GM23338 (cell line): Measurements from ENCODE around the gene CNTN1. TPM values are rescaled to one million over a fixed set of nuclear protein-coding genes. Genes with fewer than 3 reads are reported as not detected.

ENCODE experiments used
- ATAC-seq: fragments of 200-7000 bp; cut with Tn5 transposase; 3 replicates; pipeline ENCODE4 v1.9.1; 2020
- DNase-seq: peaks from one replicate; pipeline ENCODE4 v3.0.0-alpha.2; 2015; ENCODE audit warnings: low spot score
- H2AFZ ChIP-seq: fragments of 200-600 bp; sonication (generic); 2 replicates; pipeline ENCODE4 v1.8.0; 2016; ENCODE audit warnings: antibody characterized with exemption, mild to moderate bottlenecking, moderate library complexity
- H3F3A ChIP-seq: fragments of 200-600 bp; sonication (generic); replicated peaks from 2 replicates; pipeline ENCODE4 v1.8.0; 2017; ENCODE audit warnings: antibody characterized with exemption, mixed run types, low read depth
- H3K27ac ChIP-seq: fragments of 200-600 bp; sonication (generic); 2 replicates; pipeline ENCODE4 v1.6.1; 2016; ENCODE audit warnings: low read depth
- H3K27me3 ChIP-seq: fragments of 200-600 bp; sonication (generic); 2 replicates; pipeline ENCODE4 v1.8.0; 2016; ENCODE audit warnings: mild to moderate bottlenecking, mixed run types, moderate library complexity; ENCODE audit not compliant: insufficient read depth
- H3K36me3 ChIP-seq: fragments of 200-600 bp; sonication (generic); 2 replicates; pipeline ENCODE4 v1.8.0; 2016; ENCODE audit warnings: mild to moderate bottlenecking; ENCODE audit not compliant: insufficient read depth
- H3K4me1 ChIP-seq: fragments of 200-600 bp; sonication (generic); 2 replicates; pipeline ENCODE4 v1.8.0; 2016; ENCODE audit warnings: mild to moderate bottlenecking, moderate library complexity; ENCODE audit not compliant: insufficient read depth
- H3K4me2 ChIP-seq: fragments of 200-600 bp; sonication (generic); 2 replicates; pipeline ENCODE4 v1.7.1; 2017; ENCODE audit warnings: mixed run types
- H3K4me3 ChIP-seq: fragments of 200-600 bp; sonication (generic); 2 replicates; pipeline ENCODE4 v1.6.1; 2016; ENCODE audit warnings: mixed run types
- H3K79me2 ChIP-seq: fragments of 200-600 bp; sonication (generic); replicated peaks from 2 replicates; pipeline ENCODE4 v1.8.0; 2017; ENCODE audit warnings: mild to moderate bottlenecking; ENCODE audit not compliant: insufficient read depth
- H3K9me2 ChIP-seq: fragments of 200-600 bp; sonication (generic); 2 replicates; pipeline ENCODE4 v1.8.0; 2017; ENCODE audit not compliant: insufficient read depth
- H4K20me1 ChIP-seq: fragments of 200-600 bp; sonication (generic); replicated peaks from 2 replicates; pipeline ENCODE4 v1.8.0; 2017; ENCODE audit warnings: mild to moderate bottlenecking; ENCODE audit not compliant: insufficient read depth
- H3K27ac Mint-ChIP-seq: 2 replicates; pipeline ENCODE4 v1.8.0; 2020; ENCODE audit warnings: inconsistent platforms, mild to moderate bottlenecking, moderate library complexity, mixed read lengths
- H3K27me3 Mint-ChIP-seq: 3 replicates; pipeline ENCODE4 v1.8.0; 2022; ENCODE audit warnings: low read depth, mild to moderate bottlenecking, moderate library complexity, mixed read lengths, inconsistent platforms; ENCODE audit not compliant: insufficient read depth, poor library complexity
- H3K36me3 Mint-ChIP-seq: 3 replicates; pipeline ENCODE4 v1.8.0; 2021; ENCODE audit warnings: low read depth, mild to moderate bottlenecking, inconsistent platforms, moderate library complexity, mixed read lengths
- H3K4me1 Mint-ChIP-seq: 3 replicates; pipeline ENCODE4 v1.8.0; 2020; ENCODE audit warnings: mild to moderate bottlenecking, inconsistent platforms, mixed read lengths
- H3K4me3 Mint-ChIP-seq: 3 replicates; pipeline ENCODE4 v1.8.0; 2021; ENCODE audit warnings: moderate library complexity, mild to moderate bottlenecking, inconsistent platforms, mixed read lengths
- H3K9me3 Mint-ChIP-seq: 3 replicates; pipeline ENCODE4 v1.8.0; 2020; ENCODE audit warnings: moderate library complexity, mild to moderate bottlenecking, inconsistent platforms, mixed read lengths
- CREB1 ChIP-seq: fragments of 250-450 bp; sonication (Bioruptor Pico); IDR thresholded peaks from 2 replicates; pipeline ENCODE4 v1.5.0; 2020; ENCODE audit warnings: low read depth, mild to moderate bottlenecking, moderate library complexity
- CTCF ChIP-seq, 2 experiments: fragments of 200-600 bp in 1 of 2; sonication (generic) in 1 of 2; conservative IDR thresholded peaks; 2 replicates each; pipeline versions ENCODE4 v1.5.1 to v1.6.1; 2016 to 2017; ENCODE audit warnings: antibody characterized with exemption in 2 of 2, low read depth in 2 of 2, mild to moderate bottlenecking in 2 of 2, moderate library complexity in 1 of 2
- EZH2 ChIP-seq: fragments of 200-600 bp; sonication (generic); IDR thresholded peaks from one replicate; pipeline ENCODE4 v1.8.0; 2017; ENCODE audit warnings: antibody characterized with exemption, mild to moderate bottlenecking, low read depth; ENCODE audit not compliant: unreplicated experiment
- EZH2phosphoT487 ChIP-seq: fragments of 200-600 bp; sonication (generic); IDR thresholded peaks from one replicate; pipeline ENCODE4 v1.8.1; 2018; ENCODE audit warnings: antibody characterized with exemption; ENCODE audit not compliant: unreplicated experiment
- JUNB ChIP-seq: IDR thresholded peaks from one replicate; pipeline ENCODE4 v1.6.1; 2016; ENCODE audit warnings: antibody characterized with exemption; ENCODE audit not compliant: unreplicated experiment
- POLR2AphosphoS5 ChIP-seq: IDR thresholded peaks from 2 replicates; pipeline ENCODE4 v1.6.1; 2016; ENCODE audit warnings: antibody characterized with exemption, low read depth
- REST ChIP-seq: IDR thresholded peaks from one replicate; pipeline ENCODE4 v1.6.1; 2018; ENCODE audit warnings: antibody characterized with exemption; ENCODE audit not compliant: unreplicated experiment
- ZNF114 ChIP-seq: fragments of 250-450 bp; sonication (Bioruptor Pico); IDR thresholded peaks from 2 replicates; pipeline ENCODE4 v1.5.0; 2020; ENCODE audit warnings: mild to moderate bottlenecking, moderate library complexity
- ZNF462 ChIP-seq: fragments of 250-450 bp; sonication (Bioruptor Pico); IDR thresholded peaks from 2 replicates; pipeline ENCODE4 v1.5.0; 2020; ENCODE audit warnings: mild to moderate bottlenecking, moderate library complexity
- polyA plus RNA-seq: library from polyadenylated mRNA; unstranded; fragments of >200 nt; fragmentation: Nextera tagmentation; extraction: Ambion mirVana; gene quantifications from 2 replicates; pipeline ENCODE4 v1.2.1, GENCODE V29; 2016
- total RNA-seq: library from RNA; depleted of rRNA; stranded (reverse); fragments of >200 nt; shearing (Covaris generic); gene quantifications from 2 replicates; pipeline ENCODE4 v1.2.3, GENCODE V29; 2014

CNTN1 gene
- total and polyA plus RNA-seq, 2 experiments from 2014 or later, result 5.0 to 27.0 TPM

DNA sequence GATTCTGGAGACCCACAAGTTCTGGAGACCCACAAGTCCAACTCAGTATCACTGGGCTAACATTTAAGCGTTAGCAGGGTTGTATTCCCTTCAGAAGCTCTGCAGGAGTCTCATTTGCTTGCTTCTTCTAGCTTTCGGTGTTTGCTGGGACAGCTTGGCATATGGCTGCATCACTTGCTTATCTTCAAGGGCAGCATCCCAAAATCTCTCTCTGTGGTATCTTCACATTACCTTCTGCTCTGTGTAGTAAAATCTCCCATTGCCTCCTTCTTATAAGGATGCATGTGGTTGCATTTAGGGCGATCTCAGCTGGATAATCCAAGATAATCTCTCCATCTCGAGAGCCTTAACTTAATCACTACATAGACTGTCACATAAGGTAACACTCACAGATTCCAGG lies 7.3 kb upstream of the CNTN1 start:
- no peaks in the 10 kb centered on the region for H4K20me1 ChIP-seq
- no peaks in the 10 kb centered on the region for H3K36me3 ChIP-seq
- no peaks in the 10 kb centered on the region for H3F3A ChIP-seq
- H2AFZ ChIP-seq, result no peak overlapping the region
- no peak overlapping the region for H3K4me2 ChIP-seq
- H3K9me2 ChIP-seq, result no peaks in the 10 kb centered on the region
- no peak overlapping the region for H3K27ac ChIP-seq
- Mint-ChIP-seq H3K4me1 (no peaks in the 10 kb centered on the region), H3K9me3 (no peaks in the 10 kb centered on the region), H3K4me3 (no peak overlapping the region), H3K27ac (no peak overlapping the region), H3K36me3 (no peaks in the 10 kb centered on the region), H3K27me3 (peaks cover 1% of the 10 kb centered on the region)
- H3K4me1 ChIP-seq, result no peaks in the 10 kb centered on the region
- DNase-seq (no peak), ATAC-seq (no peak)
- no peaks in the 10 kb centered on the region for H3K79me2 ChIP-seq
- TF ChIP-seq JUNB (no peak), POLR2AphosphoS5 (no peak), ZNF114 (CRISPR knock-in tag) (no peak), EZH2phosphoT487 (no peak), ZNF462 (CRISPR knock-in tag) (no peak), REST (no peak), CREB1 (CRISPR knock-in tag) (no peak), CTCF (conservative IDR thresholded peaks at IDR 0.05; ENCODE audit: low read depth in 2 of 2) (no peak), EZH2 (no peak)
- no peaks in the 10 kb centered on the region for H3K27me3 ChIP-seq
- H3K4me3 ChIP-seq, result no peak overlapping the region
